HEK293T (cell line): ENCODE data around the gene PTCD2.
A peak's percentile ranks its signal among the peaks of the same experiment; 100 is the strongest.

Experiments
- CTCF ChIA-PET: fragments of 350-600 bp; formaldehyde crosslinking; extraction: SDS; loops from one replicate; lab custom pipeline; 2021; ENCODE audit warnings: antibody characterized with exemption, inconsistent platforms; lab: Yijun Ruan, JAX
- POLR2A ChIA-PET: fragments of 350-600 bp; formaldehyde crosslinking; extraction: SDS; loops from one replicate; lab custom pipeline; 2020; ENCODE audit warnings: antibody characterized with exemption, inconsistent platforms; lab: Yijun Ruan, JAX
- DNase-seq: peaks from one replicate; pipeline ENCODE4 v3.0.0; 2012; ENCODE audit warnings: mixed read lengths; ENCODE audit errors: extremely low spot score
- ARNT ChIP-seq: fragments of 450-650 bp; IDR thresholded peaks from 2 replicates; pipeline ENCODE4 v1.6.1; 2017; ENCODE audit warnings: mild to moderate bottlenecking
- BHLHE40 ChIP-seq: fragments of 450-650 bp; IDR thresholded peaks from 2 replicates; pipeline ENCODE4 v1.6.1; 2016; ENCODE audit warnings: mild to moderate bottlenecking, moderate library complexity, borderline replicate concordance
- CTBP1 ChIP-seq: fragments of 450-650 bp; IDR thresholded peaks from 2 replicates; pipeline ENCODE4 v1.6.1; 2016; ENCODE audit warnings: borderline replicate concordance
- ELF4 ChIP-seq: fragments of 450-650 bp; IDR thresholded peaks from 2 replicates; pipeline ENCODE4 v1.6.1; 2017; ENCODE audit warnings: antibody characterized with exemption
- FOXA1 ChIP-seq: fragments of 450-650 bp; IDR thresholded peaks from 2 replicates; pipeline ENCODE4 v1.6.1; 2016; ENCODE audit warnings: mild to moderate bottlenecking
- FOXK2 ChIP-seq: fragments of 450-650 bp; IDR thresholded peaks from 2 replicates; pipeline ENCODE4 v1.6.1; 2016; ENCODE audit warnings: mild to moderate bottlenecking
- FOXM1 ChIP-seq: fragments of 450-650 bp; IDR thresholded peaks from 2 replicates; pipeline ENCODE4 v1.6.1; 2017; ENCODE audit warnings: mild to moderate bottlenecking, borderline replicate concordance
- HDGF ChIP-seq: fragments of 450-650 bp; IDR thresholded peaks from 2 replicates; pipeline ENCODE4 v1.6.1; 2017; ENCODE audit warnings: antibody characterized with exemption, borderline replicate concordance
- L3MBTL2 ChIP-seq: fragments of 450-650 bp; conservative IDR thresholded peaks from 2 replicates; pipeline ENCODE4 v1.6.1; 2016; ENCODE audit warnings: mild to moderate bottlenecking
- LEF1 ChIP-seq: fragments of 450-650 bp; IDR thresholded peaks from 2 replicates; pipeline ENCODE4 v1.6.1; 2017; ENCODE audit warnings: mild to moderate bottlenecking, borderline replicate concordance
- NFRKB ChIP-seq: fragments of 450-650 bp; IDR thresholded peaks from 2 replicates; pipeline ENCODE4 v1.6.1; 2016; ENCODE audit warnings: mild to moderate bottlenecking, moderate library complexity
- SP1 ChIP-seq: fragments of 450-650 bp; IDR thresholded peaks from 2 replicates; pipeline ENCODE4 v1.6.1; 2017
- SUZ12 ChIP-seq: fragments of 450-650 bp; IDR thresholded peaks from 2 replicates; pipeline ENCODE4 v1.6.1; 2016; ENCODE audit warnings: mild to moderate bottlenecking
- TARDBP ChIP-seq: fragments of 450-650 bp; IDR thresholded peaks from 2 replicates; pipeline ENCODE4 v1.6.1; 2016
- ZNF384 ChIP-seq: fragments of 450-650 bp; IDR thresholded peaks from 2 replicates; pipeline ENCODE4 v1.6.1; 2016
- TF ChIP-seq, protein P1 (sequence below): fragments of 450-650 bp; IDR thresholded peaks from 2 replicates; pipeline ENCODE4 v1.6.1; 2016

The PTCD2 gene, protein sequence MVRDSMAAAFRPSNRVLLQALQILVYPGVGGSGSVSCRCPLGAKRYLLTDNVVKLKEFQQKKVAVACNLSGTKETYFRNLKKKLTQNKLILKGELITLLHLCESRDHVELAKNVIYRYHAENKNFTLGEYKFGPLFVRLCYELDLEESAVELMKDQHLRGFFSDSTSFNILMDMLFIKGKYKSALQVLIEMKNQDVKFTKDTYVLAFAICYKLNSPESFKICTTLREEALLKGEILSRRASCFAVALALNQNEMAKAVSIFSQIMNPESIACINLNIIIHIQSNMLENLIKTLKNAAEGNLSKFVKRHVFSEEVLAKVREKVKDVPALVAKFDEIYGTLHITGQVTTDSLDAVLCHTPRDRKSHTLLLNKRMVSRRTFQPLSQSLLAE

DNA sequence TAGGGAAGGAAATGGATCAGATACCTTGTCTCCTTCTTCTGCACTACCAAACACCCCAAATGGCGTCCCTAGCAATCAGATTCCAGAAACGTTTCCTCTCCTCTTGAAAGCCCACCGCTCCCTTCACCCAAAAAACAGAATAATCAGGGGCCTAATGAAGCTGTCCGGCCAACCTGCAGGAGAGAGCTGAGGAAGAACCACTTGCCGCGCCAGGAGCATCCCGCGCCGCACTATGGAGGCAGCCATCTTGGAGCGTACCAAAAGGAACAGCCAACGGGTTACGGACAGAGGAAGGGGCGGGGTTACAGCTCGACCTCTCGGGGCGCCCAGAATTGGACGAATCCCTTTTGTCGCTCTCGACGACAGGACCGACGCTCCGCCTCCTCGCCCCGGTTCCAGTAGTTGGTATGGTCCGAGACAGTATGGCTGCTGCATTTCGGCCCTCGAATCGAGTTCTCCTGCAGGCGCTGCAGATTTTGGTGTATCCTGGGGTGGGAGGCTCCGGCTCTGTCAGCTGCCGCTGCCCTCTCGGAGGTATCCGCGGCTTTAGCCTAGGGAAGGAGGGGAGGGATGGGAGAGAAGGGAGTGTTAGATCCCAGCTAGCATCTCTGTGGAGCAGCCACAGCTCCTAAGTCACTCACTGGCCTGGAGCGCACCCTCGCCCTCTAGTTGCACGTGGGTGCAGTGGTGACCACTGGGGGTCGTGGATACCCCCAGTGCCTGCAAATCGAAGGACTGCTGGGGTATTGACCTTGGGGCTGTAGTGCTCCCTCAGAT is at the start of gene PTCD2, which contains the start of gene MRPS27:
Gene PTCD2 (plus strand): TSS at position 398 of the 777 bp plus-strand sequence. CDS start 10 bp downstream, at position 408.
Gene MRPS27 (minus strand): TSS at position 265 of the 777 bp plus-strand sequence. CDS start 19 bp downstream, at position 246.
- peak; percentile 97 for TF ChIP-seq L3MBTL2
- TF ChIP-seq BHLHE40: peak; percentile 53; the same call in 1 of the 2 replicates
- TF ChIP-seq ARNT: no peak
- peak; percentile 71; the same call in 1 of the 2 replicates for TF ChIP-seq NFRKB
- TF ChIP-seq, protein P1, sequence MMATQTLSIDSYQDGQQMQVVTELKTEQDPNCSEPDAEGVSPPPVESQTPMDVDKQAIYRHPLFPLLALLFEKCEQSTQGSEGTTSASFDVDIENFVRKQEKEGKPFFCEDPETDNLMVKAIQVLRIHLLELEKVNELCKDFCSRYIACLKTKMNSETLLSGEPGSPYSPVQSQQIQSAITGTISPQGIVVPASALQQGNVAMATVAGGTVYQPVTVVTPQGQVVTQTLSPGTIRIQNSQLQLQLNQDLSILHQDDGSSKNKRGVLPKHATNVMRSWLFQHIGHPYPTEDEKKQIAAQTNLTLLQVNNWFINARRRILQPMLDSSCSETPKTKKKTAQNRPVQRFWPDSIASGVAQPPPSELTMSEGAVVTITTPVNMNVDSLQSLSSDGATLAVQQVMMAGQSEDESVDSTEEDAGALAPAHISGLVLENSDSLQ: 0 out of 2 replicates have a peak, but pooled peaks have one; percentile 8
- TF ChIP-seq FOXA1: no peak
- TF ChIP-seq ELF4: peak; percentile 52
- ChIA-PET CTCF (no interaction called here), POLR2A (interaction anchor here (0.8 to 1.3 kb wide), 13 partner anchors 9 to 987 kb away, joined by 3 to 15 read pairs (median 4); no protein-coding TSS in a partner anchor)
- DNase-seq: peak; percentile 98

DNA sequence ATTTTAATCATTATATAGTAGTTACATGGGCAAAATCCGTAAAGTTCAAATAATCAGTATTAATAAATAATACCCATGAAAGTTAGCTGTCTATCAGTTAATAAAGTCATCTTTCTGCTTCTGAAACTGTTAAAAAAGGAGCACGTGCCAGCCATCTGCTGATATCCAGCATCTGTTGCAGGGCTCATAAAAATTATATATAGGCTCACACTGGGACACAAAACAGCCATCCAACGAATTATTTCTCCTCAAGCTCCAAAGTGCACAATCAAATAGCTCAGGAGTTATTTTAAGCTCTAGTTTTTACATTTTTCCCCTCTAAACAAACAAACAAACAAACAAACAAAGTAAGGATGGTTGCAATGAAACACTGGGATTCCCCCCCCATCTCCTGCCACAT is 48.5 kb upstream of the PTCD2 start:
- DNase-seq: no peak
- CTCF ChIA-PET: no interaction called here

DNA sequence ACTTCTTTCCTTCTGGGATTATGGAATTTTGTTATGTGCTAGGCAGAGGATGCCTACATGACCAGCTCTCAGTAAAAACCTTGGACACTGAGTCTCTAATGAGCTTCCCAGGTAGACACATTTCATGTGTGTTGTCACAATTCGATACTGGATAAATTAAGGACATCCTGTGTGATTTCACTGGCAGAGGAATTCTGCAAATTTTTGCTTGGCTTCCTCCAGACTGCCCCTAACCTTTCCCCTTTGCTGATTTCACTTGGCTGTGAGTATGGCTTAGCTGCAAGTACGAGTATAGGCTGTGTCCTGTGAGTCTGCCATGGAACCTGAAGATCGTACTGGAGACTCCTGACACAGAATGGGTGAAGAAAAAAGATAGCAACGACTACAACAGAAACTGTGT is 47.8 kb upstream of the PTCD2 start:
- CTCF ChIA-PET: no interaction called here
- POLR2A ChIA-PET: no interaction called here
- DNase-seq: no peak
- TF ChIP-seq FOXM1 (no peak), BHLHE40 (no peak)

More for the DNA sequence above, 48.5 kb upstream of the PTCD2 start:
- POLR2A ChIA-PET: no interaction called here
- TF ChIP-seq FOXK2 (no peak), SP1 (no peak), ELF4 (no peak)

DNA sequence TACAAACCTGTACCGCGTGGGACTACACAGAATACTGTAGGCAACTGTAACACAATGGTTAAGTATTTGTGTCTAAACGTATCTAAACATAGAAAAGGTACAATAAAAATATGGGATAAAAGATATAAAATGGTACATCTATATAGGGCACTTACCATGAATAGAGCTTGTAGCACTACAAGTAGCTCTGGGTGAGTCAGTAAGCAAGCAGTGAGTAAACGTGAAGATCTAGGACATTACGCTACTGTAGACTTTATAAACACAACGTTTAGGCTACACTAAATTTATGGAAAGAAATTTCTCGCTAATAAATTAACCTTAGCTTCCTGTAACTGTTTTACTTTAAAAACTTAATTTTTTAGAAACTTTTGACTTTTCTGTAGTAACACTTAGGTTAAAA is 46.6 kb upstream of the PTCD2 start:
- CTCF ChIA-PET: no interaction called here
- no peak for TF ChIP-seq FOXA1
- no peak for TF ChIP-seq ELF4
- TF ChIP-seq BHLHE40: no peak
- TF ChIP-seq ZNF384: no peak
- no peak for TF ChIP-seq LEF1
- TF ChIP-seq SUZ12: no peak
- no peak for TF ChIP-seq NFRKB
- TF ChIP-seq, protein P1: no peak
- TF ChIP-seq CTBP1: no peak
- TF ChIP-seq FOXK2: no peak
- TF ChIP-seq FOXM1: no peak
- no peak for TF ChIP-seq TARDBP
- TF ChIP-seq HDGF: no peak
- no peak for TF ChIP-seq SP1
- no peak for TF ChIP-seq L3MBTL2
- no peak for TF ChIP-seq ARNT
- no peak for DNase-seq
- POLR2A ChIA-PET: no interaction called here

DNA sequence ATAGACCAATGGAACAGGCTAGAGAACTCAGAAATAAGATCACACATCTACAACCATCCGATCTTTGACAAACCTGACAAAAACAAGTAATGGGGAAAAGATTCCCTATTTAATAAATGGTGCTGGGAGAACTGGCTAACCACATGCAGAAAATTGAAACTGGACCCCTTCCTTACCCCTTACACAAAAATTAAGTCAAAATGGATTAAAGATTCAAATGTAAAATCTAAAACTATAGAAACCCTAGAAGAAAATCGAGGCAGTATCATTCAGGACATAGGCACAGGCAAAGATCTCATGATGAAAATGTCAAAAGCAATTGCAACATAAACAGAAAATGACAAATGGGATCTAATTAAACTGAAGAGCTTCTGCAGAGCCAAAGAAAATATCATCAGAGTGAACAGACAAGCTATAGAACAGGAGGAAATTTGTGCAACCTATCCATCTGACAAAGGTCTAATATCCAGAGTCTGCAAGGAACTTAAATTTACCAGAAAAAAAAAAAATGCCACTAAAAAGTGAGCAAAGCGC is 43.9 kb upstream of the PTCD2 start:
- POLR2A ChIA-PET: no interaction called here
- CTCF ChIA-PET: no interaction called here

DNA sequence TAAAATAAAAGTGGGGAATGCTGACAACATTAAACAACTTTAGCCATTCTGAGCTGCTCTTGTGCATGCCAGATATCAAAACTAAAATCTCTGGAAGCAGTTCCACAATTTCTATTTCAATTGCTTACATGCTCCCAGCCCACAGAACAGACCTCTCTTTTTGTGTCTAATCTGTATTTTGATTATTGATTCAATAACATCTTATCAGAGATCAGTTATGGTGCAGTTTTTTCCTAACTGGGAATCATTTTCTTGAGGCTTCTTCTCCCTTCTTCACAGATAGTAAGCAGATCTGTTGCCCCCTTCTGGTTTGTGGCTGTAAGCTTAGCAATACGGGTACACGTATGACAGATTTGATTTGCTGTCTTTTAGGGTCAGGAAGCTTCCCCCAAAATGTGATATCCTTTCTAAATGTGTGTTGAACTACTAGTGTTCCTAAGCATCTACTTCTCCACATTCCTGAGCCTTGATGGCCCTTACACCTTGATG is 39.5 kb upstream of the PTCD2 start:
- ChIA-PET POLR2A (interaction anchor here (1.6 kb wide), 1 partner anchor 27 kb away, joined by 9 read pairs; no protein-coding TSS in a partner anchor), CTCF (interaction anchor here (0.6 to 1.8 kb wide), 5 partner anchors 14 to 145 kb away, joined by 3 to 6 read pairs (median 4); no protein-coding TSS in a partner anchor)
- TF ChIP-seq NFRKB (no peak), ELF4 (no peak)
- DNase-seq: peak; percentile 32

More for the DNA sequence above, 43.9 kb upstream of the PTCD2 start:
- no peak for TF ChIP-seq SUZ12
- TF ChIP-seq LEF1: no peak
- TF ChIP-seq HDGF: no peak
- TF ChIP-seq, protein P1: peak; percentile 45; the same call in 1 of the 2 replicates
- no peak for TF ChIP-seq SP1
- TF ChIP-seq CTBP1: no peak
- no peak for TF ChIP-seq ARNT
- DNase-seq: no peak
